ENCODE measurements around the gene IFITM5.
A peak's percentile ranks its signal among the peaks of the same experiment; 100 is the strongest.

Gene IFITM5

DNA sequence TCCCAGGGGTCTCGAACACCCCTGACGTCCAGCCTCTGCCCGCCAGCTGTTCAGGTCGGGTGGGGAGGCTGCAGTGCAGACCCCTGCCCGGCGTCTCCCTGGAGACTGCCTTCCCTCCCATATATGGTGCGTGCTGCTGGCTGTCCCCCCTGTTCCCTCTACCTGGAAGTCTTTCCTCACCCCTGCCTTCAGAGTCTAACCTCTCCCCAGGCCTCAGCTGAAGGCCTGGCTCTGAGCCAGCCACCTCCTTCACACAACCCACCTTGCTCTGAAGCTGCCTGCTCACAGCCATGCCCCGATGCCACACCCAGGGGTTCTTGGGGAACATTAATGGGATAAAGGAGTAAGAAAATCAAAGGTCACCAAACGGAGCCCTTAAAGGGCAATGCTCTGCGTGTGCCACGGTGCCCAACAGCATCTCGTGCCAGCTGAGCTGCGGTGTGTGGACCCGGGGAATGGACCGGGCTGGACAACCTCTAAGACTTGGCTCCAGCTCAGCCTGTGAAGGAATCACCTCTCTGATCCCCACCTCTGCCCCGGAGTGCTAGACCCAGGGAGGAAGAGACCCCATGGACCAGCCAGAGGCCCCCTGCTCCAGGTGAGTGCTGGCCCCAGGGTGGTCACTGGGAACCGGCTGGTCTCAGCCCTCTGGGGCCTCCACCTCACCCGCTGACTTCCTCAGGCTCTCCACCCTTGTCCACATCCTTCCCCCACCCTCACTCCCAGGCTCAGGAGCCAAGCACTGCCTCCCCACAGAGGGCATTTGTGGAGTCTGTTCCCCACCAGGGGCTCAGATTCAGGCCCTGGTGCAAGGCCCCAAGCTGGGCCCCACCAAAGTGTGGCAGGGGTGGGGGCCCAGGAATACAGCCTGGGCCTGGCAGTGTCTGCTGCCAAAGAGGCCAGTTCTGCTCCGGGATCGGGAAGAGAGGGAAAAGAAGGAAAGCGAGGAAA is 21.1 kb downstream of the IFITM5 start, which contains the start of gene NLRP6 (continued):
- TF ChIP-seq, protein P1, sequence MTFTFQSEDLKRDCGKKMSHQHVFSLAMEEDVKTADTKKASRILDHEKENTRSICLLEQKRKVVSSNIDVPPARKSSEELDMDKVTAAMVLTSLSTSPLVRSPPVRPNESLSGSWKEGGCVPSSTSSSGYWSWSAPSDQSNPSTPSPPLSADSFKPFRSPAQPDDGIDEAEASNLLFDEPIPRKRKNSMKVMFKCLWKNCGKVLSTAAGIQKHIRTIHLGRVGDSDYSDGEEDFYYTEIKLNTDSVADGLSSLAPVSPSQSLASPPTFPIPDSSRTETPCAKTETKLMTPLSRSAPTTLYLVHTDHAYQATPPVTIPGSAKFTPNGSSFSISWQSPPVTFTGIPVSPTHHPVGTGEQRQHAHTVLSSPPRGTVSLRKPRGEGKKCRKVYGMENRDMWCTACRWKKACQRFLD (tag by site-specific recombination; IDR thresholded peaks at IDR 0.05), result no peak

DNA sequence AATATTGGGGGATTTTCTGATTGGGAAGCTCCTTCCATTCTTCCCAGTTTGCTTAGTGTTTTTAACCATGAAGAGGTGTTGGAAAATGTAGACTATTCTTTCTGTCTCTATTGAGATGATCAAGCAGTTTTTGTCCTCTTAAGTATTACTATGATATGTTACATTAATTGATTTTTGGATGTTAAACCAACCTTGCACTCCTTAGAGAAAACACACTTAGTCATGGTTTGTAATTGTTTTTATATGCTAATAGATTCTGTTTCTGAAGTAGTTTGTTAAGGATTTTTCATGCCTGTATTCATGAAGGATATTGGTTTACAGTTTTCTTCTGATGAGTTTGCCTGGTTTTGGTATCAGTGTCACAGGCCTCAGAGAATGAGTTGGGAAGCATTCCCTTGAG is 23.1 kb downstream of the IFITM5 start:
- ChIA-PET POLR2A (no interaction called here), CTCF (interaction anchor here (0.6 to 4.0 kb wide), 2 partner anchors 25 to 86 kb away, joined by 3 to 28 read pairs; no protein-coding TSS in a partner anchor)
- H3K9me3 ChIP-seq (ENCODE audit: control insufficient read depth, insufficient read depth, low read depth, low read length), result no peaks in the 10 kb centered on the region
- H3K36me3 ChIP-seq (ENCODE audit: control insufficient read depth in 2 of 2, insufficient read depth in 1 of 2, low read length in 2 of 2), result no peaks in the 10 kb centered on the region
- no peak overlapping the region for H3K4me3 ChIP-seq (ENCODE audit: low read depth, low read length)
- H3K27ac ChIP-seq (ENCODE audit: extremely low read depth, low read depth, low read length), result no peak overlapping the region
- TF ChIP-seq, protein P2, sequence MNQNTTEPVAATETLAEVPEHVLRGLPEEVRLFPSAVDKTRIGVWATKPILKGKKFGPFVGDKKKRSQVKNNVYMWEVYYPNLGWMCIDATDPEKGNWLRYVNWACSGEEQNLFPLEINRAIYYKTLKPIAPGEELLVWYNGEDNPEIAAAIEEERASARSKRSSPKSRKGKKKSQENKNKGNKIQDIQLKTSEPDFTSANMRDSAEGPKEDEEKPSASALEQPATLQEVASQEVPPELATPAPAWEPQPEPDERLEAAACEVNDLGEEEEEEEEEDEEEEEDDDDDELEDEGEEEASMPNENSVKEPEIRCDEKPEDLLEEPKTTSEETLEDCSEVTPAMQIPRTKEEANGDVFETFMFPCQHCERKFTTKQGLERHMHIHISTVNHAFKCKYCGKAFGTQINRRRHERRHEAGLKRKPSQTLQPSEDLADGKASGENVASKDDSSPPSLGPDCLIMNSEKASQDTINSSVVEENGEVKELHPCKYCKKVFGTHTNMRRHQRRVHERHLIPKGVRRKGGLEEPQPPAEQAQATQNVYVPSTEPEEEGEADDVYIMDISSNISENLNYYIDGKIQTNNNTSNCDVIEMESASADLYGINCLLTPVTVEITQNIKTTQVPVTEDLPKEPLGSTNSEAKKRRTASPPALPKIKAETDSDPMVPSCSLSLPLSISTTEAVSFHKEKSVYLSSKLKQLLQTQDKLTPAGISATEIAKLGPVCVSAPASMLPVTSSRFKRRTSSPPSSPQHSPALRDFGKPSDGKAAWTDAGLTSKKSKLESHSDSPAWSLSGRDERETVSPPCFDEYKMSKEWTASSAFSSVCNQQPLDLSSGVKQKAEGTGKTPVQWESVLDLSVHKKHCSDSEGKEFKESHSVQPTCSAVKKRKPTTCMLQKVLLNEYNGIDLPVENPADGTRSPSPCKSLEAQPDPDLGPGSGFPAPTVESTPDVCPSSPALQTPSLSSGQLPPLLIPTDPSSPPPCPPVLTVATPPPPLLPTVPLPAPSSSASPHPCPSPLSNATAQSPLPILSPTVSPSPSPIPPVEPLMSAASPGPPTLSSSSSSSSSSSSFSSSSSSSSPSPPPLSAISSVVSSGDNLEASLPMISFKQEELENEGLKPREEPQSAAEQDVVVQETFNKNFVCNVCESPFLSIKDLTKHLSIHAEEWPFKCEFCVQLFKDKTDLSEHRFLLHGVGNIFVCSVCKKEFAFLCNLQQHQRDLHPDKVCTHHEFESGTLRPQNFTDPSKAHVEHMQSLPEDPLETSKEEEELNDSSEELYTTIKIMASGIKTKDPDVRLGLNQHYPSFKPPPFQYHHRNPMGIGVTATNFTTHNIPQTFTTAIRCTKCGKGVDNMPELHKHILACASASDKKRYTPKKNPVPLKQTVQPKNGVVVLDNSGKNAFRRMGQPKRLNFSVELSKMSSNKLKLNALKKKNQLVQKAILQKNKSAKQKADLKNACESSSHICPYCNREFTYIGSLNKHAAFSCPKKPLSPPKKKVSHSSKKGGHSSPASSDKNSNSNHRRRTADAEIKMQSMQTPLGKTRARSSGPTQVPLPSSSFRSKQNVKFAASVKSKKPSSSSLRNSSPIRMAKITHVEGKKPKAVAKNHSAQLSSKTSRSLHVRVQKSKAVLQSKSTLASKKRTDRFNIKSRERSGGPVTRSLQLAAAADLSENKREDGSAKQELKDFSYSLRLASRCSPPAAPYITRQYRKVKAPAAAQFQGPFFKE (tag by site-specific recombination; IDR thresholded peaks at IDR 0.05; ENCODE audit: borderline replicate concordance), result no peak
- TF ChIP-seq ZNF658 (tag by site-specific recombination; IDR thresholded peaks at IDR 0.05) (no peak), SETDB1 (IDR thresholded peaks at IDR 0.05; ENCODE audit: insufficient read length, low read length) (peak; percentile 39), ZNF792 (tag by site-specific recombination; IDR thresholded peaks at IDR 0.05) (no peak), ZNF302 (tag by site-specific recombination; IDR thresholded peaks at IDR 0.05; ENCODE audit: low read depth) (no peak), ZNF157 (tag by site-specific recombination; IDR thresholded peaks at IDR 0.05) (no peak)
- TF ChIP-seq, protein P3, sequence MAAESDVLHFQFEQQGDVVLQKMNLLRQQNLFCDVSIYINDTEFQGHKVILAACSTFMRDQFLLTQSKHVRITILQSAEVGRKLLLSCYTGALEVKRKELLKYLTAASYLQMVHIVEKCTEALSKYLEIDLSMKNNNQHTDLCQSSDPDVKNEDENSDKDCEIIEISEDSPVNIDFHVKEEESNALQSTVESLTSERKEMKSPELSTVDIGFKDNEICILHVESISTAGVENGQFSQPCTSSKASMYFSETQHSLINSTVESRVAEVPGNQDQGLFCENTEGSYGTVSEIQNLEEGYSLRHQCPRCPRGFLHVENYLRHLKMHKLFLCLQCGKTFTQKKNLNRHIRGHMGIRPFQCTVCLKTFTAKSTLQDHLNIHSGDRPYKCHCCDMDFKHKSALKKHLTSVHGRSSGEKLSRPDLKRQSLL (tag by site-specific recombination; IDR thresholded peaks at IDR 0.05), result no peak
- no peaks in the 10 kb centered on the region for H3K4me1 ChIP-seq (ENCODE audit: control insufficient read depth, insufficient read depth, low read length)

DNA sequence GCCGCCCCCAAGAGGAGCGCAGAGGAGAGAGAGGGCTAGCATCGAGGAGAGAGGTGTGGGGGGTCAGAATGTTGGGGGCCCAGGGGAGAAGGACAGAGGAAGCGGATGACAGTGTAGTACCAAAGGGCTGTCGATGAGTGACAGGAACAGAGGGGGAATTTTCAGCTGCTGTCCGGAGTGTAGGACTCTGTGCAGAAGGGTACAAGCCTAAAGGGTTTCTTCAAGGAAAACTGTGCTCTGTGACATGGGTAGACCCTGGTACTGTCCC is 26.5 kb downstream of the IFITM5 start:
- POLR2A ChIA-PET, result no interaction called here
- TF ChIP-seq ZNF175 (tag by site-specific recombination; IDR thresholded peaks at IDR 0.05) (no peak), ZFP41 (tag by site-specific recombination; IDR thresholded peaks at IDR 0.05; ENCODE audit: borderline replicate concordance) (no peak), ZNF292 (tag by site-specific recombination; IDR thresholded peaks at IDR 0.05; ENCODE audit: borderline replicate concordance, low read depth) (no peak), HOXA7 (CRISPR knock-in tag; IDR thresholded peaks at IDR 0.05; ENCODE audit: borderline replicate concordance) (no peak), ZNF549 (tag by site-specific recombination; IDR thresholded peaks at IDR 0.05) (no peak), MEIS1 (CRISPR knock-in tag; IDR thresholded peaks at IDR 0.05; ENCODE audit: borderline replicate concordance) (no peak), REPIN1 (tag by site-specific recombination; IDR thresholded peaks at IDR 0.05; ENCODE audit: low read depth) (no peak), ZNF423 (tag by site-specific recombination; IDR thresholded peaks at IDR 0.05) (no peak), ZNF548 (tag by site-specific recombination; IDR thresholded peaks at IDR 0.05) (no peak), ZNF792 (tag by site-specific recombination; IDR thresholded peaks at IDR 0.05) (no peak), ZNF610 (tag by site-specific recombination; IDR thresholded peaks at IDR 0.05; ENCODE audit: borderline replicate concordance) (no peak)
- TF ChIP-seq, protein P3 (tag by site-specific recombination; IDR thresholded peaks at IDR 0.05), result no peak
- TF ChIP-seq, protein P4, sequence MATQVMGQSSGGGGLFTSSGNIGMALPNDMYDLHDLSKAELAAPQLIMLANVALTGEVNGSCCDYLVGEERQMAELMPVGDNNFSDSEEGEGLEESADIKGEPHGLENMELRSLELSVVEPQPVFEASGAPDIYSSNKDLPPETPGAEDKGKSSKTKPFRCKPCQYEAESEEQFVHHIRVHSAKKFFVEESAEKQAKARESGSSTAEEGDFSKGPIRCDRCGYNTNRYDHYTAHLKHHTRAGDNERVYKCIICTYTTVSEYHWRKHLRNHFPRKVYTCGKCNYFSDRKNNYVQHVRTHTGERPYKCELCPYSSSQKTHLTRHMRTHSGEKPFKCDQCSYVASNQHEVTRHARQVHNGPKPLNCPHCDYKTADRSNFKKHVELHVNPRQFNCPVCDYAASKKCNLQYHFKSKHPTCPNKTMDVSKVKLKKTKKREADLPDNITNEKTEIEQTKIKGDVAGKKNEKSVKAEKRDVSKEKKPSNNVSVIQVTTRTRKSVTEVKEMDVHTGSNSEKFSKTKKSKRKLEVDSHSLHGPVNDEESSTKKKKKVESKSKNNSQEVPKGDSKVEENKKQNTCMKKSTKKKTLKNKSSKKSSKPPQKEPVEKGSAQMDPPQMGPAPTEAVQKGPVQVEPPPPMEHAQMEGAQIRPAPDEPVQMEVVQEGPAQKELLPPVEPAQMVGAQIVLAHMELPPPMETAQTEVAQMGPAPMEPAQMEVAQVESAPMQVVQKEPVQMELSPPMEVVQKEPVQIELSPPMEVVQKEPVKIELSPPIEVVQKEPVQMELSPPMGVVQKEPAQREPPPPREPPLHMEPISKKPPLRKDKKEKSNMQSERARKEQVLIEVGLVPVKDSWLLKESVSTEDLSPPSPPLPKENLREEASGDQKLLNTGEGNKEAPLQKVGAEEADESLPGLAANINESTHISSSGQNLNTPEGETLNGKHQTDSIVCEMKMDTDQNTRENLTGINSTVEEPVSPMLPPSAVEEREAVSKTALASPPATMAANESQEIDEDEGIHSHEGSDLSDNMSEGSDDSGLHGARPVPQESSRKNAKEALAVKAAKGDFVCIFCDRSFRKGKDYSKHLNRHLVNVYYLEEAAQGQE (tag by site-specific recombination; IDR thresholded peaks at IDR 0.05), result no peak

More for the DNA sequence above, 26.5 kb downstream of the IFITM5 start:
- CTCF ChIA-PET, result no interaction called here
- Histone ChIP-seq H3K9me3 (ENCODE audit: control insufficient read depth, insufficient read depth, low read depth, low read length) (no peaks in the 10 kb centered on the region), H3K36me3 (ENCODE audit: control insufficient read depth in 2 of 2, insufficient read depth in 1 of 2, low read length in 2 of 2) (no peaks in the 10 kb centered on the region), H3K27ac (ENCODE audit: extremely low read depth, low read depth, low read length) (no peak overlapping the region), H3K4me3 (ENCODE audit: low read depth, low read length) (no peak overlapping the region), H3K4me1 (ENCODE audit: control insufficient read depth, insufficient read depth, low read length) (no peaks in the 10 kb centered on the region)

All from HEK293 (cell line).